Fibroblast of lung (primary cell): ENCODE results near the gene PPP1CC.

Experiments used
- CTCF ChIP-seq, 2 donors: IDR thresholded peaks in 1 of 2; conservative IDR thresholded peaks in 1 of 2; 1 replicate in 1 of 2; 2 replicates in 1 of 2; pipeline ENCODE4 v1.5.1; 2011 to 2012; ENCODE audit warnings: low read length in 2 of 2, control low read depth in 1 of 2, inconsistent platforms in 1 of 2, low read depth in 1 of 2, mild to moderate bottlenecking in 1 of 2
- EZH2 ChIP-seq: IDR thresholded peaks from 2 replicates; pipeline ENCODE4 v1.5.1; 2012; ENCODE audit warnings: low read length, control low read depth, mild to moderate bottlenecking; ENCODE audit errors: missing control alignments

DNA sequence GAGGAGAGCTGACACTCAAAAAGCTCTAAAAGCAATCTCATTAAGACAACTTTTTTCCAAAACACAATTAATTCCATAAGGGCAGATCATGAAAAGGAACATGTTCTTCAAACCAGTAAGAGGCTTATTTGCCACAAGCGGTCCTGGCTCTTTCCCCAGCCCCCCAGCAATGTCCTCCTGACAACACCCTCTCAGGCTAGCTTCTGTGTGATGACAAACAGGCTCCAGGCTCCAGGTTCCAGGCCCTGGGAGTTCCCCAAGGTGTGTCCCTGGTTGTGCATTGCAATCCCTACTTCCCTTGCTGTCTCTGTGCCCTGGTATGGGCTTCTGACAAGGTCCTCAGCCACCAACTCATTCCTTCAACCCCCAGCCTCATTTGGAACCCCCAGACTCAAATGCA, 62.7 kb downstream of the PPP1CC start:
- TF ChIP-seq CTCF (conservative IDR thresholded peaks at IDR 0.05 in 1 of 2, IDR thresholded peaks at IDR 0.05 in 1 of 2; ENCODE audit: low read depth in 1 of 2, low read length in 2 of 2) (no peak), EZH2 (no peak)
